Tibial artery (tissue), 4 donors: ENCODE measurements around the gene SDK2.

Experiments used
- DNase-seq, 2 donors: peaks; one replicate each; pipeline ENCODE4 v3.0.0-alpha.2; 2019
- H3K27ac ChIP-seq, 2 donors: fragments of 200-600 bp; sonication (generic) in 1 of 2; 1 replicate in 1 of 2; 2 replicates in 1 of 2; pipeline ENCODE4 v1.5.1; 2018 to 2019; ENCODE audit warnings: mild to moderate bottlenecking in 1 of 2
- H3K27me3 ChIP-seq, 2 donors: fragments of 200-600 bp; sonication (generic) in 1 of 2; one replicate each; pipeline versions ENCODE4 v1.5.1 to v1.6.0; 2016 to 2019
- H3K36me3 ChIP-seq, 3 donors: fragments of 200-600 bp; sonication (generic) in 2 of 3; one replicate each; pipeline ENCODE4 v1.5.1; 2016 to 2019; ENCODE audit warnings: mild to moderate bottlenecking in 2 of 3
- H3K4me1 ChIP-seq, 4 donors: fragments of 200-600 bp; sonication (generic) in 2 of 4; 1 replicate in 3 of 4; 2 replicates in 1 of 4; pipeline ENCODE4 v1.5.1; 2016 to 2019
- H3K4me3 ChIP-seq, 2 donors: fragments of 200-600 bp; sonication (generic) in 1 of 2; 1 replicate in 1 of 2; 2 replicates in 1 of 2; pipeline ENCODE4 v1.5.1; 2018 to 2019; ENCODE audit warnings: mild to moderate bottlenecking in 2 of 2
- H3K9me3 ChIP-seq, 3 donors: fragments of 200-600 bp; sonication (generic) in 1 of 3; one replicate each; pipeline ENCODE4 v1.5.1; 2016 to 2019
- intact Hi-C: fragments of 100-400 bp; cut with DNase I; formaldehyde crosslinking; loops from one replicate; pipeline ENCODE4 v1.15.0; 2023; ENCODE audit warnings: low total_unique reads
- TF ChIP-seq, protein P1 (sequence below), 2 experiments: fragments of 200-600 bp in 1 of 2; fragments of 450-650 bp in 1 of 2; IDR thresholded peaks; one replicate each; pipeline ENCODE4 v1.5.1; 2017 to 2019; ENCODE audit warnings: antibody characterized with exemption in 2 of 2, mild to moderate bottlenecking in 1 of 2, moderate library complexity in 1 of 2

Gene SDK2

DNA sequence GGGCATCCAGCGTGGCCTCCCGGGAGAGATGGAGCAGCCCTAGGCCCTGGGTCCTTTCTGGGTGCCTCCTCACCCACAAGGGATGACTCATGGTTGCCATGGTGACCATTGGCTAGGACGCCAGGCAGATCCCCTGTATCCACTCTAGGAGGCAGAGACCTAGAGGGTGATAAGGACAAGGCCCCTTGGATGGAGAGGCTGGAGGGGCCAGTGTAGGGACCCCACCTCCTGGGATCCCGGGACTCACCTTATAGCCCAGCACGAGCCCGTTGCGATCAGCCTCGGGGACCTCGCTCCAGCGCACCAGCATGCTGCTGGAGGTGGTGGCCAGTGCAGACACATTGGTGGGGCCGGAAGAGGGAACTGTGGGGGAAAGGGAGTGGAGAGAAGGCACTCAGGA is 250.3 kb downstream of the SDK2 start:
- Histone ChIP-seq H3K4me1 (no peaks in the 10 kb centered on the region), H3K27me3 (peaks cover 0 to 4% of the 10 kb centered on the region in 2 donors), H3K4me3 (no peak overlapping the region), H3K9me3 (no peaks in the 10 kb centered on the region), H3K36me3 (no peaks in the 10 kb centered on the region), H3K27ac (no peak overlapping the region)
- intact Hi-C loops = no loop called here
- DNase-seq = no peak
- TF ChIP-seq, protein P1, sequence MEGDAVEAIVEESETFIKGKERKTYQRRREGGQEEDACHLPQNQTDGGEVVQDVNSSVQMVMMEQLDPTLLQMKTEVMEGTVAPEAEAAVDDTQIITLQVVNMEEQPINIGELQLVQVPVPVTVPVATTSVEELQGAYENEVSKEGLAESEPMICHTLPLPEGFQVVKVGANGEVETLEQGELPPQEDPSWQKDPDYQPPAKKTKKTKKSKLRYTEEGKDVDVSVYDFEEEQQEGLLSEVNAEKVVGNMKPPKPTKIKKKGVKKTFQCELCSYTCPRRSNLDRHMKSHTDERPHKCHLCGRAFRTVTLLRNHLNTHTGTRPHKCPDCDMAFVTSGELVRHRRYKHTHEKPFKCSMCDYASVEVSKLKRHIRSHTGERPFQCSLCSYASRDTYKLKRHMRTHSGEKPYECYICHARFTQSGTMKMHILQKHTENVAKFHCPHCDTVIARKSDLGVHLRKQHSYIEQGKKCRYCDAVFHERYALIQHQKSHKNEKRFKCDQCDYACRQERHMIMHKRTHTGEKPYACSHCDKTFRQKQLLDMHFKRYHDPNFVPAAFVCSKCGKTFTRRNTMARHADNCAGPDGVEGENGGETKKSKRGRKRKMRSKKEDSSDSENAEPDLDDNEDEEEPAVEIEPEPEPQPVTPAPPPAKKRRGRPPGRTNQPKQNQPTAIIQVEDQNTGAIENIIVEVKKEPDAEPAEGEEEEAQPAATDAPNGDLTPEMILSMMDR (IDR thresholded peaks at IDR 0.05) = no peak

DNA sequence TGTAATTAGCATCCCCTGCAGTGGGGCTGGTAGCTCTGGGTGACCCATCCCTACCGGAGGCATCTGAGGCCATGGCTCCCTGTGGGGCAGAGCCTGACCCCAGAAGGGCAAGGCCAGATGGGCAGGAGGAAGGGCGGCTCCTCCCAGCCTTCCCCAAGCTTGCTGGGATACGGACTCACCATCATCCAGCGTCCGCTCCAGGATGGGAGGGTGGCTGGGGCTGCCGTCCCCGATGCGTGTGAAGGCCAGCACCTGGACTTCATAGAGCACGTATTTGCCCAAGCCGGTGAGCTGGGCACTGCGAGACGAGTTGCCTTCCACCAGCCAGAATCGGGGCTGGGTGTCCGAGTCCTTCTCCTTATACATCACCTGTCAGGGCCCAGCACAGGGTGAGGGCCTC is 250.9 kb downstream of the SDK2 start:
- DNase-seq = no peak
- no peak overlapping the region for H3K27ac ChIP-seq
- no peaks in the 10 kb centered on the region for H3K9me3 ChIP-seq
- TF ChIP-seq, protein P1 (IDR thresholded peaks at IDR 0.05) = no peak
- peaks cover 0 to 4% of the 10 kb centered on the region in 2 donors for H3K27me3 ChIP-seq
- intact Hi-C loops = no loop called here
- no peaks in the 10 kb centered on the region for H3K36me3 ChIP-seq
- no peak overlapping the region for H3K4me3 ChIP-seq
- H3K4me1 ChIP-seq = no peaks in the 10 kb centered on the region

DNA sequence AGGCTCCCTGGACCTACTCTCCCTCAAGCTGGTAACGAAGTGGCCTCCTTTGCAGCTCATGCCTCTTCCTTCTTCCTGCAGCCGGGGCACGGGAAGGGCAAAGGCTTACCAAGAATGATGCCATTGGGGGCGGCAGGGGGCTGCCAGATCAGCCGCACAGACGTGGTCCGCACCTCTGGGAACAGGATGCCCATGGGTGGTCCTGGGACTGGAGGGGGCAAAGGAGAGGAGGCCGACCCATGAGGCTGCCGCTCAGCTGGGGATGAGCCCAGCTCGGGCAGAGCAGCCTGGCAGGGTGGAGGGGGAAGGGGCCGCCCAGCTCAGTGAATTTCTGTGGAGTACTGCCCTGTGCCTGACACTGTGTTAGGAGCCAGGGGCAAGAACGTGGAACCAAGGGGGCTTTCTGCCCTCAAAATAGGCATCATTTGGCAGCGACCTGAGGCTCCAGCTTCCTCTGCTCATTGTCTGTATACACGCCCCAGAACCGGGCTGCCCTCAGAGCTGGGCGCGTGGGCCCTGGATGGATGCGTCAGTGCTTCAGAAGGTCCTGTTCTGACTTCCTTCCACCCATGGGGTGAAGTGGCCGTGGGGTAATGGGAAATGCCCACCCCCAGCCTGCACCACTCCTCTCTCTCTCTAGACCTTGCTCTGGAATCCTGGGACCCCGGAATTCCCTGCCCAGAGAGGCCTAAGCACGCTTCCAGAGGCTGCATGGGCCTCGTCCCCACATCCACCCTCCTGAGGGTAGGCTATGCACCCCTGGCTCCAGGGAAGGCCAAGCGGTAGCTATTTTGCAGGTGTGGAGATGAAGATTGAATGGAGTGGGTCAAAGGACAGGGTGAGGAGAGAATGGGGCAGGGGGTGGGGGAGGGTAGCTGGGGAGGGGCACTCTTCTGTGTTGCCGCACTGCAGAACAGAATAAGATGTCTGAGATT is 252.6 kb downstream of the SDK2 start:
- no peak overlapping the region for H3K27ac ChIP-seq
- peaks cover 0 to 4% of the 10 kb centered on the region in 2 donors for H3K27me3 ChIP-seq
- TF ChIP-seq, protein P1 (IDR thresholded peaks at IDR 0.05) = no peak
- H3K36me3 ChIP-seq = no peaks in the 10 kb centered on the region
- no peaks in the 10 kb centered on the region for H3K4me1 ChIP-seq
- DNase-seq = no peak
- H3K9me3 ChIP-seq = no peaks in the 10 kb centered on the region
- intact Hi-C loops = no loop called here
- no peak overlapping the region for H3K4me3 ChIP-seq

DNA sequence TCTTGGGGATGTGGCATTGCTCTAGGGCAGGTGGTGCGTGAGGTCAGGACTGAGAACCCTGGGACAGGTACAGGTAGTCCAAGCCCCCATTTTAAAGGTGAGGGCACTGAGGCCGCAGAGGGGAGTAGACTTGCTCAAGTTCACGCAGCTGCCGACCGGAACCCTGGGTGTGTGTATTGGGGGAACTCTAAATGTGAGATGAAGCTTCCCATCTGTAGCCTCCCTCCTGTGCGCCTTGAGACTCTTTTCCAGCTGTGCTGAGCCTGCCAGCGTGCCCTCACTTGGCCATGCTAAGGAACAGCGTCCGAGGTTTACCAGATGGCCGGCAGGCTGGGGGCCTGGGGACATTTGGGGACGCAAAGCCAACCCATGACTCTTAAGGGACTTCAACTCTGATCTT is 253.4 kb downstream of the SDK2 start:
- intact Hi-C loops = no loop called here
- no peak overlapping the region for H3K27ac ChIP-seq
- H3K27me3 ChIP-seq = peaks cover 0 to 4% of the 10 kb centered on the region in 2 donors
- no peak for DNase-seq
- H3K36me3 ChIP-seq = peaks cover 0 to 5% (median 0%) of the 10 kb centered on the region in 3 donors
- TF ChIP-seq, protein P1 (IDR thresholded peaks at IDR 0.05) = no peak
- H3K4me1 ChIP-seq = no peaks in the 10 kb centered on the region
- no peak overlapping the region for H3K4me3 ChIP-seq
- H3K9me3 ChIP-seq = no peaks in the 10 kb centered on the region

DNA sequence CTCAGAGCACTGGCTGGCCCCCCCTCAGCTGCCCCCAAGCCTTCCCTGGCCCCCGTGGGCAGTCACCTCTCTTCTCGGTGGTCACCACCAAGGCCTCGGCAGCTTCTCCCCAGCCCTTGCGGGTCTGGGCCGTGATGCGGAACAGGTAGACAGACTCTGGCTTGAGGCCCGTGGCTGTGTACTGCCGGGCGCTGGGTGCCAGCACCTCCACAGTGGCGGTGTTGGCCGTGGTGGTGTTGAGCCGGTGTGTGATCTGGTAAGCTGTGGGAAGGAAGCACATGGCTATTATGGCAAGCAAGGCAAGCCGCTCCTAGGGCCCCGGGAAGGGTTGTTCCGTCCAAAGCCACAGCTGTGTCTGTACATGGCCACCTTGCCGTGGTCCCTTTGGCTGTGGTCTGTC is 254.0 kb downstream of the SDK2 start:
- Histone ChIP-seq H3K4me3 (no peak overlapping the region), H3K4me1 (no peaks in the 10 kb centered on the region), H3K36me3 (peaks cover 0 to 11% (median 0%) of the 10 kb centered on the region in 3 donors), H3K27ac (no peak overlapping the region), H3K27me3 (peaks cover 0 to 4% of the 10 kb centered on the region in 2 donors), H3K9me3 (no peaks in the 10 kb centered on the region)
- TF ChIP-seq, protein P1 (IDR thresholded peaks at IDR 0.05) = no peak
- intact Hi-C loops = no loop called here
- no peak for DNase-seq
